Measurements from ENCODE around the gene ZFC3H1.

DNA sequence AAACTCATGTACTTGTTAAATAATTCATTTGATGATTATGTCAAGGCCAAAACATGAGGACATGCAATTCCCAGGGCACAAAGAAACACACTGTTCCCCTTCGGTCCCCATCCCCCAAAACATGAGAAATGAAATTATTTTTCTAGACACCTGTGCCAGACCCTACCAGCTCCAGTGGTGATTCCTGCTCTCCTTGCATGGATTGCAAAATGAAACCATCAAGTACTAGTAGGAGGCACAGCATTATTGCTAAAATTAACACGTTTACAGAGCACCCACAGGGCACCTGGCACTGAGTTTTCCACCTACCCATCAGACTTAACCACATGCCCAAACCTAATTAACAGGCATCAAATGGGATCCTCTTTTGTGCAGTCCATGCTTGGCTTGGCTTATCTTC, 76.6 kb downstream of the ZFC3H1 start:
- TF ChIP-seq, protein P1, sequence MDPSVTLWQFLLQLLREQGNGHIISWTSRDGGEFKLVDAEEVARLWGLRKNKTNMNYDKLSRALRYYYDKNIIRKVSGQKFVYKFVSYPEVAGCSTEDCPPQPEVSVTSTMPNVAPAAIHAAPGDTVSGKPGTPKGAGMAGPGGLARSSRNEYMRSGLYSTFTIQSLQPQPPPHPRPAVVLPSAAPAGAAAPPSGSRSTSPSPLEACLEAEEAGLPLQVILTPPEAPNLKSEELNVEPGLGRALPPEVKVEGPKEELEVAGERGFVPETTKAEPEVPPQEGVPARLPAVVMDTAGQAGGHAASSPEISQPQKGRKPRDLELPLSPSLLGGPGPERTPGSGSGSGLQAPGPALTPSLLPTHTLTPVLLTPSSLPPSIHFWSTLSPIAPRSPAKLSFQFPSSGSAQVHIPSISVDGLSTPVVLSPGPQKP (IDR thresholded peaks at IDR 0.05; ENCODE audit: borderline replicate concordance, low read depth, low read length), result no peak
- TF ChIP-seq NFE2L2 (IDR thresholded peaks at IDR 0.05; ENCODE audit: low read depth, low read length), result no peak
- TF ChIP-seq, protein P2, sequence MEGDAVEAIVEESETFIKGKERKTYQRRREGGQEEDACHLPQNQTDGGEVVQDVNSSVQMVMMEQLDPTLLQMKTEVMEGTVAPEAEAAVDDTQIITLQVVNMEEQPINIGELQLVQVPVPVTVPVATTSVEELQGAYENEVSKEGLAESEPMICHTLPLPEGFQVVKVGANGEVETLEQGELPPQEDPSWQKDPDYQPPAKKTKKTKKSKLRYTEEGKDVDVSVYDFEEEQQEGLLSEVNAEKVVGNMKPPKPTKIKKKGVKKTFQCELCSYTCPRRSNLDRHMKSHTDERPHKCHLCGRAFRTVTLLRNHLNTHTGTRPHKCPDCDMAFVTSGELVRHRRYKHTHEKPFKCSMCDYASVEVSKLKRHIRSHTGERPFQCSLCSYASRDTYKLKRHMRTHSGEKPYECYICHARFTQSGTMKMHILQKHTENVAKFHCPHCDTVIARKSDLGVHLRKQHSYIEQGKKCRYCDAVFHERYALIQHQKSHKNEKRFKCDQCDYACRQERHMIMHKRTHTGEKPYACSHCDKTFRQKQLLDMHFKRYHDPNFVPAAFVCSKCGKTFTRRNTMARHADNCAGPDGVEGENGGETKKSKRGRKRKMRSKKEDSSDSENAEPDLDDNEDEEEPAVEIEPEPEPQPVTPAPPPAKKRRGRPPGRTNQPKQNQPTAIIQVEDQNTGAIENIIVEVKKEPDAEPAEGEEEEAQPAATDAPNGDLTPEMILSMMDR (conservative IDR thresholded peaks at IDR 0.05; ENCODE audit: low read depth, low read length), result no peak
- TF ChIP-seq POLR2A (IDR thresholded peaks at IDR 0.05; ENCODE audit: low read depth, low read length), result no peak
- TF ChIP-seq RAD21 (IDR thresholded peaks at IDR 0.05; ENCODE audit: low read length), result no peak
- TF ChIP-seq CHD1 (IDR thresholded peaks at IDR 0.05; ENCODE audit: low read depth, low read length), result no peak
- no peak for TF ChIP-seq SMC3 (IDR thresholded peaks at IDR 0.05; ENCODE audit: low read depth, low read length)
- no peak for TF ChIP-seq RCOR1 (IDR thresholded peaks at IDR 0.05; ENCODE audit: insufficient replicate concordance, low read length)
- TF ChIP-seq, protein P3, sequence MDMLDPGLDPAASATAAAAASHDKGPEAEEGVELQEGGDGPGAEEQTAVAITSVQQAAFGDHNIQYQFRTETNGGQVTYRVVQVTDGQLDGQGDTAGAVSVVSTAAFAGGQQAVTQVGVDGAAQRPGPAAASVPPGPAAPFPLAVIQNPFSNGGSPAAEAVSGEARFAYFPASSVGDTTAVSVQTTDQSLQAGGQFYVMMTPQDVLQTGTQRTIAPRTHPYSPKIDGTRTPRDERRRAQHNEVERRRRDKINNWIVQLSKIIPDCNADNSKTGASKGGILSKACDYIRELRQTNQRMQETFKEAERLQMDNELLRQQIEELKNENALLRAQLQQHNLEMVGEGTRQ (IDR thresholded peaks at IDR 0.05; ENCODE audit: low read depth, low read length), result no peak
- TF ChIP-seq MXI1 (IDR thresholded peaks at IDR 0.05; ENCODE audit: borderline replicate concordance, low read depth, low read length), result no peak

Data from IMR-90 (cell line).